ENCODE measurements around the gene LAMA5. TPM values are rescaled to one million over a fixed set of nuclear protein-coding genes. Genes with fewer than 3 reads are reported as not detected.

The LAMA5 gene
- 100 to 1,000 TPM in 1 of 4 donors, 10 to 100 TPM in 3; 14.1 to 131 (median 34.5) TPM for total RNA-seq

GRCh38 chr20:62367136-62367632, at the start of gene LAMA5:
Gene LAMA5, minus strand, starts transcription at chr20:62367312. Its CDS starts 67 bp downstream, at chr20:62367245.
- TF ChIP-seq CTCF (IDR thresholded peaks at IDR 0.05; ENCODE audit: low read depth) = no peak

- TF ChIP-seq CTCF (IDR thresholded peaks at IDR 0.05; ENCODE audit: low read depth) = no peak
Observed at GRCh38 chr20:62415354-62416111, 48.4 kb upstream of the LAMA5 start.

- TF ChIP-seq CTCF (IDR thresholded peaks at IDR 0.05; ENCODE audit: low read depth) = no peak
Observed at GRCh38 chr20:62413896-62414481, 46.9 kb upstream of the LAMA5 start.

GRCh38 chr20:62413025-62413570, 46.0 kb upstream of the LAMA5 start:
- TF ChIP-seq CTCF (IDR thresholded peaks at IDR 0.05; ENCODE audit: low read depth) = no peak

GRCh38 chr20:62412194-62413024, 45.3 kb upstream of the LAMA5 start:
- no peak for TF ChIP-seq CTCF (IDR thresholded peaks at IDR 0.05; ENCODE audit: low read depth)

GRCh38 chr20:62411479-62412193, 44.5 kb upstream of the LAMA5 start:
- TF ChIP-seq CTCF (IDR thresholded peaks at IDR 0.05; ENCODE audit: low read depth) = no peak

Measured in subcutaneous adipose tissue (tissue), 4 donors.